WERI-Rb-1 (cell line): ENCODE measurements around the gene NFAT5.

ENCODE experiments used
- DNase-seq: peaks from one replicate; pipeline ENCODE4 v3.0.0-alpha.2; 2020
- H3K27ac ChIP-seq: fragments of 250-450 bp; sonication (Bioruptor Pico); 2 replicates; pipeline ENCODE4 v1.5.1; 2020; ENCODE audit warnings: mild to moderate bottlenecking, moderate library complexity
- H3K27me3 ChIP-seq: fragments of 250-450 bp; sonication (Bioruptor Pico); 2 replicates; pipeline ENCODE4 v1.5.1; 2021; ENCODE audit warnings: mild to moderate bottlenecking, low read depth, moderate library complexity; ENCODE audit not compliant: insufficient read depth, severe bottlenecking
- H3K36me3 ChIP-seq: fragments of 250-450 bp; sonication (Bioruptor Pico); 2 replicates; pipeline ENCODE4 v1.5.1; 2020; ENCODE audit warnings: mild to moderate bottlenecking, moderate library complexity
- H3K4me3 ChIP-seq: 2 replicates; pipeline ENCODE4 v1.5.1; 2011; ENCODE audit warnings: low read depth, mild to moderate bottlenecking, control low read depth, low read length
- H3K9me3 ChIP-seq: fragments of 250-450 bp; sonication (Bioruptor Pico); 2 replicates; pipeline ENCODE4 v1.5.1; 2021; ENCODE audit warnings: mild to moderate bottlenecking, moderate library complexity; ENCODE audit not compliant: severe bottlenecking
- TF ChIP-seq, protein P1 (sequence below): IDR thresholded peaks from 2 replicates; pipeline ENCODE4 v1.5.1; 2011; ENCODE audit warnings: low read depth, mild to moderate bottlenecking, control low read depth, inconsistent platforms, low read length

The NFAT5 gene

DNA sequence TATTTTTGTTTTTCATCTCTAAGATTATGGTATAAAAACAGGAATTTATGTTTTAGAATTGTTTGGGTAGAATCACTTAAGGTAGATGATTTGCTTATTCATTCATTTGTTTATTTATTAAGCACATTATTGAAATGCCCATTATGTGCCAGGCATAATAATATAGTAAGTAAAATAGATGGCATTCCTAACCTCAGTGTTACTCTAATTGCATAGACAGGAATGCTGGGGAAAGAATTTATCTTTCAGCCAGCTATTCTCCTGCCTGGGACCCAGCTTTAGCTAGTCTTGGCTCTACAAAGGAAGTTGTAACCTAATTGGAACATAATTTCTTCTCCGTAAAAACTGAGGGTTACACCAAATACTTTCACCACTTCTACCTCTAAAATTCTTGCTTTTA lies 44.6 kb downstream of the NFAT5 start:
- Histone ChIP-seq H3K36me3 (no peaks in the 10 kb centered on the region), H3K9me3 (no peaks in the 10 kb centered on the region), H3K27me3 (no peaks in the 10 kb centered on the region), H3K4me3 (no peak overlapping the region), H3K27ac (no peak overlapping the region)
- TF ChIP-seq, protein P1, sequence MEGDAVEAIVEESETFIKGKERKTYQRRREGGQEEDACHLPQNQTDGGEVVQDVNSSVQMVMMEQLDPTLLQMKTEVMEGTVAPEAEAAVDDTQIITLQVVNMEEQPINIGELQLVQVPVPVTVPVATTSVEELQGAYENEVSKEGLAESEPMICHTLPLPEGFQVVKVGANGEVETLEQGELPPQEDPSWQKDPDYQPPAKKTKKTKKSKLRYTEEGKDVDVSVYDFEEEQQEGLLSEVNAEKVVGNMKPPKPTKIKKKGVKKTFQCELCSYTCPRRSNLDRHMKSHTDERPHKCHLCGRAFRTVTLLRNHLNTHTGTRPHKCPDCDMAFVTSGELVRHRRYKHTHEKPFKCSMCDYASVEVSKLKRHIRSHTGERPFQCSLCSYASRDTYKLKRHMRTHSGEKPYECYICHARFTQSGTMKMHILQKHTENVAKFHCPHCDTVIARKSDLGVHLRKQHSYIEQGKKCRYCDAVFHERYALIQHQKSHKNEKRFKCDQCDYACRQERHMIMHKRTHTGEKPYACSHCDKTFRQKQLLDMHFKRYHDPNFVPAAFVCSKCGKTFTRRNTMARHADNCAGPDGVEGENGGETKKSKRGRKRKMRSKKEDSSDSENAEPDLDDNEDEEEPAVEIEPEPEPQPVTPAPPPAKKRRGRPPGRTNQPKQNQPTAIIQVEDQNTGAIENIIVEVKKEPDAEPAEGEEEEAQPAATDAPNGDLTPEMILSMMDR, result no peak
- DNase-seq, result no peak

DNA sequence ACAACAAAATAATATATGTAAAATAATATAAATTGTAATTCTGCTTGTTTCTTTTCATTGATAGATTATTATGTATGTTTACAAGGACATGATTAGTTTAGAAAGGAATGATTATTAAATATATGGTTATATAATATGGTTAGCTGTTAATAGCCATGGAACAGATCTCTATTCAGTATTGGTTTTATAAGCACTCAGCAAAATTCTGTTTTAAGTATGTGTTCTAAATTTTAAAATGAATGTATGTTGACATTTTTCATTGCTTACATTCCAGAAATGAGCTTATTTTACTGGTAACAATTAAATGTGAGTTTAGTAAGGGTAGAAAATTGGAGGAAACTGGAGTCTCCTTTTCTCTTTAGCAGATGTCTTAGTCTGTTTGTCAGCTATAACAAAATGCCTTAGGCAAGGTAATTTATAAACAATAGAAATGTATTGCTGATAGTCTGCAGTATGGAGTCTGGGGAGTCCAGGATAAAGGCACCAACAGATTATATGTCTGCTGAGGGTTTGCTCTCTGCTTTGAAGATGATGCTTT lies 45.4 kb downstream of the NFAT5 start:
- Histone ChIP-seq H3K9me3 (no peaks in the 10 kb centered on the region), H3K4me3 (no peak overlapping the region), H3K27ac (no peak overlapping the region), H3K27me3 (no peaks in the 10 kb centered on the region), H3K36me3 (no peaks in the 10 kb centered on the region)
- DNase-seq, result no peak
- TF ChIP-seq, protein P1, result no peak

DNA sequence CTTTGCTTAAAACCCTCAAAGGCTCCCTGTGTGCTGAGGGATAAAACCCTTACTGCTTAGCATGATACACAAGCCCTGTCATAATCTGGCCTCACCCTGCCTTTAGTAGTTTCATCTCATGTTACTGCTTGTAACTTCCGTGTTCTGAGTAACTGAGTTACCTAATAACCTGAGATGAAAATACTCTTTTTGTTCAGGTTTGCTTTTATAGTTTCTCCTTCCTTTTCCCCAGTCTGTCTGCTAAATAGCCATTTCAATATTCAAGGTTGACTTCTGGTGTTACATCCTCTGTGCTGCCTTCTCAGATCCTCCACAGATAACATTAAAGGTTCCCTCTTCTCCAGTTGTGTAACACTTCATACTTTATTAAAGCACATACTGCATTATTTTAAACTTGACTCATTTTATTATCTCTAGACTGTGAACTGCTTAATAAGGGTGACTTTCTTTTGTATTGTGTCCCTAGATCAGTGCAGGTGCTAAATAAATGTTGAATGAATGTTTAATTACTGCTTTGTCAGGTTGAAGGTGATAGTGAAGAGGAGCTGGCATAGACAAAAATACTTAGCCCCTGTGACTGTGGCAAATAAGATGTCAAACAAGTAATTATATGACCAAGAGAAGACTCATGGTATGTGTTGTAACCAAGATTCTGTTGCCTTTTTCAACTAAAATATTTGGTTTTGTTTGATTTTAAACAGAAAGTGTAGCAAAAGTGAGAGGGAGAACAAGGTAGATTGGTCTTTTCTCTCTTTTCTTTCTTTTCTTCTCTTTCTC lies 47.8 kb downstream of the NFAT5 start:
- Histone ChIP-seq H3K36me3 (no peaks in the 10 kb centered on the region), H3K27me3 (no peaks in the 10 kb centered on the region), H3K9me3 (no peaks in the 10 kb centered on the region), H3K4me3 (no peak overlapping the region), H3K27ac (0 out of 2 replicates have a peak overlapping the region, but pooled peaks have one; percentile 3)
- peak; percentile 10 for DNase-seq
- TF ChIP-seq, protein P1, result no peak

DNA sequence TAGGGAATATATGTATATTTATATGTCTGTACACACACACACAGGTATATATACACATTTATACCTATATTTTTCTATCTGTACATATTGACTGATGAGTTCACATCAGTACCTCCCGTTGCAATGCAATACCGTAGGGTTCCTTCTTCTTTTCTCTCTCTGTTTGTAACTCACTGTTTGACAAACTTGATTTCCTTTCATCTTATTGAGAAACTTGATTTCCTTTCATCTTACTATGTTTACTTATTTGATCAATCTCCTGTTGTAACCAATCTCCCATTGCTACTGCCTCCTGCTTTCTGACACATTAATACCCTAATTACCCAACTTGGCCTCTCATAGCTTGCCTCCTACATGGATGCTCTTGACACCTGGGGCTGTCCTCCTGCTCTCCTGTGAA lies 49.8 kb downstream of the NFAT5 start:
- H3K36me3 ChIP-seq, result no peaks in the 10 kb centered on the region
- TF ChIP-seq, protein P1, result no peak
- H3K27me3 ChIP-seq, result no peaks in the 10 kb centered on the region
- H3K9me3 ChIP-seq, result no peaks in the 10 kb centered on the region
- no peak overlapping the region for H3K4me3 ChIP-seq
- H3K27ac ChIP-seq, result no peak overlapping the region
- no peak for DNase-seq

DNA sequence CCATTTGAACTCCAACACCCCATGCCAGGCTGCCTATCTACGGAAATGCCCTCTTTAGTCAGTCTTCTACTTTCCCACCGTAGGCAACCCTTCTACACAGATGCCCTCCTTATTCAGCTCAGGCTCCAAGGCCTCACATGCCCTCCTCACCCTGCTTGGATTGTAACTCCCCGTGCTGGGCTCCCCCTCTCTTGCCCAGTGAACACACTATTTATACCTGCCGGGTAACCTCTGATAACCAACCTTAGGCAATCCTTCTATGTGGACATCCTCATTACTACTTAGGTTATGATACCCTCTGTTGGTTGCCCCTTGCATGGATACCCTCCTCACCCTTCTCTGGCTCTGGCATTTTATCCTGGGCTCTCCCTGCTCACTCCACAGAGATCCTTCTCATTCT lies 50.3 kb downstream of the NFAT5 start:
- no peaks in the 10 kb centered on the region for H3K36me3 ChIP-seq
- TF ChIP-seq, protein P1, result no peak
- H3K4me3 ChIP-seq, result no peak overlapping the region
- H3K27ac ChIP-seq, result no peak overlapping the region
- no peaks in the 10 kb centered on the region for H3K9me3 ChIP-seq
- H3K27me3 ChIP-seq, result no peaks in the 10 kb centered on the region
- no peak for DNase-seq
